GM18526 (cell line): ENCODE data around the gene ALPI.

Experiments
- POLR2A ChIP-seq: IDR thresholded peaks from 3 replicates; pipeline ENCODE4 v1.6.1; 2011; ENCODE audit not compliant: insufficient read length; ENCODE audit errors: extremely low read depth

ALPI gene

DNA sequence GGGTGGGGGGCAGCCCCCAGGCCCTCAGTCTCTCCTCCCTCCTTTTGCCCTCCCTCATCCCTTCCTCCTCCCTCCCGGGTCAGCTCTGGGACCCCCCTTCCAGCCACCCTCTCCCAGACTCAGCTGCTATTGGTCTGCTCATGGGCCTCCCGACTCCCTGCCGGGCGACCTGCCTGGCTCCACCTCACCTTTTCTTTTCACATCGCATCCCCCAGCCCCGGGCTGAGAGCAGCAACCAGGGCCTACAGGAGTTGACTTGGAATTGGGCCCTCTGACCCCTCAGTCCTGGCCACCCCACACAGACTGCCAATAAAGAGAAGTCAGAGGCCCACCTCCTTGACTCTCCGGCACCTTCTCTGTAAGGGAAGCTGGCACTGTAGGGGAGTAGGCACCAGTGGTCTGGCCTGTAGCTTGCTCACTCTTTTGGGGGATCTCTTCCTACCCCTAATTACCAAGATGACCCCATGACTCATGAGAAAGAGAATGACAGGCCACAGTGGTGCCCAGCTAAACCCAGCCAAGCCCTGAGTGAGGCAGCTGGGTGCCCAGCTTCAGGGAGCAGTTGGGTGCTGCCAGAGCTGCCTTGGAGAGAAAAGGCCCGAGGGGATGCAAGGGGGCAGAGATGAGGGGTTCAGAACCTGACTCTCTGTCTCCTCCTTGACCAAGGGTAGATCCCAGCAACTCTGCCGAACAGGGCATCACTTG, 33.7 kb downstream of the ALPI start:
- no peak for TF ChIP-seq POLR2A

DNA sequence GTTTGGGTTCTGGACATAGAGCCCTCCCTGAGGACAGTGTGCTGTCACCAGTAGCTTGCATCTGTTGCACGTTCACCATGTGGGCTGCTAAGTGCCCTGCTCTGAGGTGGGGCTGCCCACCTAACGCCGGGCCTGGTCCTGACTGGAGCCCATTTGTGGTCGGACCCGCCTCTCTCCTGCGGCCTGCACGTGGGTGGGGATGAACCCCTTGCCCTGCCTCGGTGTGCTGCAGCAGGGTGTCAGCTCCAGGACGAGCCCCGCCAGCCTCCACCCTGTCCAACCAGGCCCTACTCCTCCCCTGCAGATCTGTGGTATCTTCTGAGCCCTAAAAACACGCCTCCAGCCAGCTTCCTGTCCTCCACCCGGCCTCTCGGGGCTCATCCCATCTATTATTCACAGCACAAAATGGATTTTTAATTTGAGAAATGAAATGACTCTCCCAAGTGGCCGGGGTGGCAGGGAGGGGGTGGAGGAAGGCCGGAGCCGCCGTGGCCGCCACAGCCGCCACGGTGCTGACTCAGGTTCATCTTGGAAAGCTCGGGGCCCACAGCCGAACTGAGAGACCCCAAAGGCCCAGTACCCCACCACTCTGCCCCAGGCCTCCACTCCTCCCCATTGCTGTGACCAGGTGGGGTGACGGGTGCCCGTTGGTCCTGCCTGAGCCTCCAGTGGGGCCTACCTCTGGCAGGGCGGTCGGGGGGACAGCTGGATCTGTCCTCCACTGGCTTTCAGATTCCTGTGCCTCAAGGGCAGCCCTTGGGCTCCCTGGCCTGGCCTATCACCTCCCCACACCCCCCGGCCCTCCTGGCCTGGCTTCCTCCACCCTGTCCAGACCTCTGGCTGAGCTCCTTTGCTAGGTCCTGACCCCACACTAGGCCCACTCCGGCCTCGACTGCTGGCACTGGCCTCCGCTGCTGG, 34.5 kb downstream of the ALPI start:
- no peak for TF ChIP-seq POLR2A

DNA sequence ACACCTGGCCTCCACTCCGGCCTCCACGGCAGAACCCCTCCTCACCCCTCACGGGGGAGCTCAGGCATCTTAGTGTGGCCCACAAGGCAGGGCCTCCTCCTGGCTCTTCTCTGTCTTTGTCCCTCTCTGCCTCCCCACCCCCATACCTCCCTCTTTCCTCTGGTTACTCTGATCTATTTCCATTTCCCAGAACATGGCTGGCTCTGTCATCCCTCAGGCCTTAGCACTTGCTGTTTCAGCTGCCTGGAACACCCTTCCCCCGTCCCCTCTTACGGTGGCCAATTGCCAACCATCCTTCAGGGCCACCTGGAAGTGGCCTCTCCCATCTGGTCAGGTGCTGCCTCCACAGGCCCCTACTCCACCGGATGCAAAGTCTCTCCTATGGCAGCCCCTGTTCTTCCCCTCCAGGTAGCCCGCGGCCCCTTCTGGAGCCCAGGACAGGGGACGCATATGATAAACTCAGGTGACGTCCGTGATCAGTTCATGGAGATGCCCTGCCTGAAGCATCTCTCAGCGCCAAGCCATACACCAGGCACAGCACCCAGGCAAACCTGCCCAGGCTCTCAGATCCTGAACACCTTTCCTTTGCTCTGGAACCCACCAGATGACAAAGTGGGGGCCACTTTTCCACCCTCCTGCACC, 35.3 kb downstream of the ALPI start:
- no peak for TF ChIP-seq POLR2A

DNA sequence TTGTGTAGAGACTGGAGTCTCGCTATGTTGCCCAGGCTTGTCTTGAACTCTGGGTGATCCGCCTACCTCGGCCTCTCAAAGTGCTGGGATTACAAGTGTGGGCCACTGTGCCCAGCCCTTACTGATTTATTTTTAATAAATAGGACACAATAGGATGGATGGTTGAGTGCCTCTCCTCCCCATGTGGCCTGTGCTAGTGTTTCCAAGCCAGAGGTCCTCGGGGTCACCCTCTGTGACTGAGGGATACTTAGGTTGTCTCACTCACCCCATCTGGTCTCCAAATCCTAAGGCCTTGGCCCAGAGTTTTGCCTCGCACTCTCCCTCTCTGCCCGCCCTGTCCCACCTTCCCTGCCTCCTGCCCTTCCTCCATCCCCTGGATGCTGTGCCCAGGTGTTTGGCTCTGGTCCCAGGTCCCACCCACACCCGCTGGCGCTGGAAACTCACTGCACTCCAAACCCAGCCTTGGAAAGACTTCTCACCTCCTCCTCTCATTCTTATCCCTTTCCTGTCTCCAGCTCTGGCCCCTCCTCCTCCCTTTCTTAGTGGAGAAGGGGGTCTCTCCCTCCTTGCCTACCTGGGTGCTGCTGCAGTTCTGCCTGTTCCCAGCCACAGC, 36.4 kb downstream of the ALPI start:
- TF ChIP-seq POLR2A, result no peak

DNA sequence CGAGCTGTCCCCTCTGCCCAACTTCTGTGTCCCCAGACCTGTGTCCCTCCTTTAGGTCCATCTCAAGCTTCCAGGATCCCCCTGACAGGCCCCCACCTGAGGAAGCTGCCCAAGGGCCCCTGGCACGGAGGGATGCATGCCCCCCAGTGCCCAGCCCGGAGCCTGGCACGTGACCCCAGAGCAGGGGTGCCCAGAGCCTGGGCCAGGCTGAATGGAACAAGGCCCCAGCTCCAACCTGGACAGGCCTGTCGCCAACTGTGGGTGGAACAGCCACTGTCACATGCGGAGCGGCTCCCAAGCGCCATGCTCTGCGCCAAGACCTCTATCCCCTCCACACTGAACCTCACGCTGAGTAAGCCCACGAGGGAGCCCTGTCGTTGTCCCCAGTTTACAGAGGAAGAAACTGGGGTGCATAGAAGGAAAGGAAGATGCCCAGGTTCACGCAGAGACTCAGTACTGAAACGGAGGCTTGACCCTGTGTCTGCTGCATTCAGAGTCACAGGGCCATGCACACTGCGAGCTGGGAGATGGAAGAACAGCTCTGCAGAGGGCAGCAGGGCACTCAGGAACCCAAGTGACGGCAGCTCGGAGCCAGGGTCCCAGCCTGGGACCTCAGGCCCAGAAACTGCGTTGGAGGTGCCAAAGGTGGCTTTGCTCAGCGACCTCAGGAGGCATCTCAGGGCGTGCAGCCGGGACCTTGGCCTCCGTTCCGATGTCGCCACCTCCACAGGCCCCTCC, 37.2 kb downstream of the ALPI start:
- TF ChIP-seq POLR2A, result no peak

DNA sequence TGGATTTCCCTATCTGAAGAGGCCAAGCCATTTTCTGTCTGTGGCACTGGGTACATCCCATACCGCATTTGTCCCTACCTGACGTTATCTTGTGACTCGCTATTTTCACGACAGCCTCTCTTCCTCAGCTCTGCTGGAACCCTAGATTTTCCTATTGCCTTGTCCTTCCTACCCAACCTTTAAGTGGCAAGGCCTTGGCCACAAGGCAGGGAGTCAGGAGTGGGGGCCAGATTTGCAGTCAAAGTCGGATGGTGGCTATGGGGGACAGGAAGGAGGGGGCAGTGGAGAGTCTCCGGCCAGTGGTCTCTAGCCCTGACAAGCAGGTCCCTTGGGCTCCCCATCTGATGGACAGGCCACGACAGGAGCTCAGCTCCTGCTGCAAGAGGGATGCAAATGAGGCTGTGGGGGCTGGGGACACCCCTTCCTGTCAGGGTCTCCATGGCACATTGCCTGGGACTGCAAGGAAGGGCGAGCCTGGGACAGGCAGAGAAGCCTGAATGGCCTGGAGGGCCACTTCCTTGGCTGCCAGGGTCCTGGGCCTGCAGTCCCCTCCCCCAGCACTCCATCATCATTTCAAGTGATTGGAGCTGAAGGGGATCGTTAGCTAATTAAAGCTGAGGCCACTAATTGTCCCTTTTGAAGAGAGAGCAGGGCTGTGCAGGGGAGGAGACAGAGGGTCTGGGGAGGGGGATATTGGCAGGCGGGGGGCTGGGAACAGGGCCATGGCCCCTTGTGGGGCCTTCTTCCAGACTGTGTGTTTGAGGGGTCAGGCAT, 37.9 kb downstream of the ALPI start:
- no peak for TF ChIP-seq POLR2A

DNA sequence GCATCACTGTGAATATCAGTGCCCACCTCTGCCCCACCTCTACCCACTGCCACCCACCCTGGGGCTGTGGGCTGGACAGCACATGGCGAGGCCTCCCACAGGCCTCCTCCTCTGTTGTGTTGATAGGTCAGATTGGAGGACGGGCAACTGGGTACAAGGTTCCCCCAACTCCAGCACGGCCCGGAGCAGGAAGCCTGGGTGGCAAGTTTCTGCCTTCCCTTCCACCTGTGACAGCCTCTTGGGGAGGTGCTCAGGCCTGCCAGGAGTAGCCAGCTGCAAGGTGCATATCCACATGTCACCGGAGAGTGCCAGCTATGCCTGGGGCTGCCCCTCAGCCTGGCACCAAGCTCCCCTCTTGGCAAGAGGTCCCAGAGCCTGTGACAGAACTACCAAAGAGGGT, 38.6 kb downstream of the ALPI start:
- TF ChIP-seq POLR2A, result no peak

DNA sequence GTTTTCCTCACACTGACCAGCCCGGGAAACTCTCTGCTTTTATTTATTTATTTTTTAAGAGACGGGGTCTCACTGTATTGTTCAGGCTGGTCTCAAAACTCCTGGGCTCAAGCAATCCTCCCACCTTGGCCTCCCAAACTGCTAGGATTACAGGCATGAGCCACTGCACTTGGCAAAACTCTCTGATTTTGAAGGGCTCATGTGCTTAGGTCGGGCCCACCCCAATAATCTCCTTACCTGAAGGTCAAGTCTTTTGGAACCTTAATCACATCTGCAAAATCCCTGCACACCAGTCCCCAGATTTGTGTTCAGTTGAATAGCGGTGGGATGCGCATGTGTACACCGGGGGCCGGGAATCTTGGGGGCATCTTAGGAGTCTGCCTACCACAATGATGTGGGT, 39.3 kb downstream of the ALPI start:
- no peak for TF ChIP-seq POLR2A

DNA sequence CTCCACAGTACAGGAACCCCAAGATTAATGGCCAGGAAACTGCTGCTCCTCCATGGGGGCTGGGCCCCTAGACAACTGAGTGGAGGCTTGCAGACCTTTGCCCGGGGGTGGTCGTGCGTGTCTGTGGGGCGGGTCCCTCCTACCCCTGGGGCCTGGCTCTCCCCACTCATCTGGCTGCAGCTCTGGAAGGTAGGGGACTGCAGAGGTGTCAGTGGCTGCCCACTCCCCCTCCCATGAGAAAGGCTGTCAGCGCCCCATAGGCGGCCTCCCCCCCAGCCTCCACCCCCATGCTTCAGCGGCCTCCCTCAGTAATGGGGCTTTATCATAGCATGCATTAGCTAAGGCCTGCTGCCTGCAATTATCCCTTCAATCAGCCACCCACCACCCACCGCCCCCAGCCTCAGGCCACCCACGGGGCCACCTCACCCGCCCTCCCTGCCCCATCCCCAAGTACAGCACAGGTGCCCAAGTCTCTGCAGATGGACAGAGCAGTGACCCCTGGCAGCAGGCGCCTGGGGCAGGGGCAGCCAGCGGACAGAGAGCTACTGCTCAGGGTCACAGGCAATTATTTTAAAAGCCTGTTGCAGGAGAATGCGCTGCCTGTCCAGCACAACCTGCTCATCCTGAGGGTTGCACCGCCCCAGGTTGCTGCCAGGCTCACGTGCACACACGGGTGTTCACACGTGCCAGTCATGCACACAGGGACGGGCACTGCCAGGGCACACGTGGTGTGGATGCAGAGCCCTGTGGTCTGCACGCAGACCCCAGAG, 40.7 kb downstream of the ALPI start:
- no peak for TF ChIP-seq POLR2A

DNA sequence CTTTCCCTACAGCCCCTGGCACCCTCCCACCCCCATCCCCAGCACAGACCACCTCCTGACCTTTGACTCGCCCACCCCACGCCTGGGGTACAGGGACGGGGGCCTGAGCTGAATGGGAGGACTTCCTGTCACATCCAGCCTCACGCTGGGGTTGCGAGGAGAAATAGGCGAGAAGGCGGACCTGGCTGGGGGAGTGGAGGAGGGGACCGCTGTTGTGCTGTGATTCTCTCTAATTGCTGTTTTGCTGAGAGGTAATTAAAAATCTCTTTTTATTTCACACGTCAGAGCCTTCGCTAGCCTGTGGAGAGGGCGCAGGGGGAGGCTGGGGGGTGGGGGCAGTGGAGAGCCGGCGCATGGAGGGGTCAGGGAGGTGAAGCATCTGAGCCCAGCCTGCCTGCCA, 41.4 kb downstream of the ALPI start:
- TF ChIP-seq POLR2A, result no peak

DNA sequence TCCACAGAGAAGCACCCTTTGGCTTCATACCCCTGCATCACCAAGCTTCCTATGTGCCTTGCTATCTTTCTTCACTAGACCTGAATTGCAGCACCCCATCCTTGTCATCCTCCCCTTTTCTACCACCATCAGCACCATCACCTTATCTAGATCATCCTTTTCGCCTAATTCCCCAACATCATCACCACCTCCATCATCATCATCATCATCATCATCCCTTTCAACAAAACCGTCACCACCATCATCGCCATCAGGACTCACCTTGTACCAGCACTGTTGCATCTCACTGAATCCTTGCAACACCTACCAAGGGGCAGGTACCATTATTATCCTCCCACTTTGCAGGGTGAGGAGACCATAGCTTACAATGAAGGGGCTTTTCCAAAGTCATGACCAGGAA, 42.5 kb downstream of the ALPI start:
- TF ChIP-seq POLR2A, result no peak

DNA sequence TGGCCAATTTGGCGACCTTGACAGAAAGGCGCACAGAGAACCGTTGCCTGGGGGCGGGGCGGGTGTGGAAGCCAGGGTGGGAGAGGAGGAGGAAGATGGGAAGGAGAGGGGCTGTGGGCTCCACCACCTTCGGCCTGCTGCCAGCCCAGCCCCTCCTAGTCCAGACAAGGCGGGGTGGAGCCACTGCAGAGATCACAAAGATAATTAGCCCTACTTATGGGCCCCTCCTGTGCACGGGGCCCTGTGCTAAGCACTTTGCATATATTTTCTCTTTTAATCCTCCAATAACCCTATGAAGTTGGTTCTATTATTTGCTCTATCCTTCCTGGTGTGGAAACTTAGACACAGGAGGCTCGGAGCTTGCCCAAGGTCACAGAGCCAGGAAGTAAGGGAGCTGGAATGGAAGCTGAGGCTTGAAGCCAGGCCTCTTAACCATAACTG, 45.4 kb downstream of the ALPI start:
- no peak for TF ChIP-seq POLR2A

DNA sequence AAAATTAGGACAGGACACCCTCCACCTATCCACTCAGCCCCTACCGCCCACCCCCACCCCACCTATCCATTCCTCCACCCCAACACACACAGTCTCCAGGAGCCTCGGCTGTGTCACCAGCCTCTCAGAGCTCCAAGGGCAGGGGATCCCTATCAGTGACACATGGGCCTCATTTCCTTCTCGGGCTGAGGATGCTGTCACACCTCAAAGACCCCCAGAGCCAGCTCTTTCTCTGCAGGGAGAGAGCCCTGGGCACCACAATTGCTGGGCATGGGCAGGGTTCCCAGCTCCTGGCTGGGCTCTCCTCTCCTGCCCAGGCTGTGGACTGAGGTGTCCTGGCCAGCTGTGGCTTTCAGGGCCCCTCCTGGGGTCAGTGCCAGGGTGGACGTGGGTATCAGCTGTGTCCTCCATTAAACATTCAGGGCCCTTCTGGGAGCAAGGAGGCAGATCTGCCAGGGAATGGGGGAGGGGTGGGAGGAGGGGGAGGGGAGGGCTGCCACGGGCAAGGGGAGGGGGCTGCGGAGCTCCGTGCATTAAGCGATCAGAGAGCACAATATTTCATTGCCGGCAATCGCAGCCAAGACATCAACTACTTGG, 45.9 kb downstream of the ALPI start:
- no peak for TF ChIP-seq POLR2A

DNA sequence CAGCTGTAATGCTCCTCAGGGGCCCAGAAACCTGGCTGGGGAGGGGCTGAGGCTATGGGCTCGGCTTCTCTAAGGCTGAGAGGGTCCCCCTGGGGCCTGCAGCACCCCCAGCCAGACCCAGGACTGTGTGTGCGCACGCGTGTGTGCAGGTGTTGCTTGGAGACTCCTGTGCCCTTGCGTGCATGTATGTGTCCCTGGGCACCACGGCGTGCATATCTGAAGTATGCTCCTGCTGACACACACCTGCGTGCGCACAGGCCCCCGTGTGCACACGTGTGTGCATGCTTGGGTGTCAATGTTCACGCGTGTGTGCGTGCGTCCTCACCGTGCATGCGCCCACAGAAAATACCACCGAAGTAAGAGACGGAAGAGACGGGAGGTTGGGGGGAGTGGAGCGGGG, 46.6 kb downstream of the ALPI start:
- TF ChIP-seq POLR2A, result no peak
